HepG2 (cell line): ENCODE data around the gene GALNT17. TPM values are rescaled to one million over a fixed set of nuclear protein-coding genes. Genes with fewer than 3 reads are reported as not detected.

Experiments used
- ATAC-seq: fragments of 200-7000 bp; cut with Tn5 transposase; 3 replicates; pipeline ENCODE4 v1.9.1; 2020; ENCODE audit warnings: mild to moderate bottlenecking, moderate library complexity
- BruUV-seq: library from RNA; stranded (reverse); fragments of 400-500 nt; replicated peaks from 2 replicates; lab custom pipeline; 2021; lab: Mats Ljungman, UMichigan
- CTCF ChIA-PET: fragments of 300-600 bp; formaldehyde crosslinking; extraction: SDS; loops from one replicate; lab custom pipeline; 2021; ENCODE audit warnings: low total read pairs, inconsistent platforms, low intra/inter-chr PET ratio; lab: Yijun Ruan, JAX
- POLR2A ChIA-PET: fragments of 350-600 bp; sonication (Branson Sonifier 250); formaldehyde crosslinking; loops from one replicate; lab custom pipeline; 2020; ENCODE audit warnings: antibody characterized with exemption, inconsistent platforms; lab: Yijun Ruan, JAX
- DNase-seq: peaks from one replicate; pipeline ENCODE4 v3.0.0-alpha.2; 2015; ENCODE audit warnings: low spot score
- FAIRE-seq: peaks from 3 replicates; lab custom pipeline; 2011; peaks lifted over from hg19 to GRCh38; lab: Jason Lieb, UNC
- H2AFZ ChIP-seq: one replicate; pipeline ENCODE4 v1.6.1; 2011; ENCODE audit warnings: low read length, inconsistent platforms
- H3K27ac ChIP-seq: fragments of 300-600 bp; 3 replicates; pipeline ENCODE4 v1.8.0; 2011; ENCODE audit warnings: mixed run types, mild to moderate bottlenecking, mixed read lengths, low read length, inconsistent platforms; ENCODE audit not compliant: insufficient read depth; ENCODE audit errors: extremely low read length
- H3K27me3 ChIP-seq, 2 experiments: fragments of 200-600 bp in 1 of 2; 2 replicates in 1 of 2; 3 replicates in 1 of 2; pipeline versions ENCODE4 v1.6.0 to v1.8.0; 2011; ENCODE audit warnings: low read length in 2 of 2, mild to moderate bottlenecking in 2 of 2, moderate library complexity in 2 of 2, inconsistent platforms in 1 of 2; ENCODE audit not compliant: insufficient read depth in 2 of 2, control insufficient read depth in 1 of 2
- H3K36me3 ChIP-seq, 2 experiments: fragments of 200-600 bp in 1 of 2; replicated peaks in 1 of 2; 2 replicates in 1 of 2; 3 replicates in 1 of 2; pipeline versions ENCODE4 v1.5.1 to v1.8.0; 2011; ENCODE audit warnings: low read length in 2 of 2, inconsistent platforms in 1 of 2; ENCODE audit not compliant: insufficient read depth in 2 of 2, control insufficient read depth in 1 of 2
- H3K4me1 ChIP-seq: 2 replicates; pipeline ENCODE4 v1.5.1; 2012; ENCODE audit warnings: low read length, inconsistent platforms; ENCODE audit not compliant: insufficient read depth
- H3K4me2 ChIP-seq: 2 replicates; pipeline ENCODE4 v1.6.0; 2011; ENCODE audit warnings: low read depth, low read length, inconsistent platforms
- H3K4me3 ChIP-seq, 3 experiments: fragments of 200-600 bp in 1 of 3; sonication (generic), shearing (Covaris generic) in 1 of 3; replicated peaks in 1 of 3; 2 replicates each; pipeline ENCODE4 v1.5.1; 2011 to 2016; ENCODE audit warnings: low read length in 3 of 3, inconsistent platforms in 2 of 3, low read depth in 2 of 3, mild to moderate bottlenecking in 2 of 3, control low read depth in 1 of 3, mixed read lengths in 1 of 3; ENCODE audit not compliant: insufficient read depth in 1 of 3
- H3K79me2 ChIP-seq: one replicate; pipeline ENCODE4 v1.6.1; 2011; ENCODE audit warnings: low read length, inconsistent platforms; ENCODE audit not compliant: insufficient read depth
- H3K9ac ChIP-seq: 2 replicates; pipeline ENCODE4 v1.6.0; 2011; ENCODE audit warnings: mild to moderate bottlenecking, low read depth, low read length, inconsistent platforms; ENCODE audit not compliant: insufficient read depth
- H3K9me3 ChIP-seq: 2 replicates; pipeline ENCODE4 v1.5.1; 2012; ENCODE audit warnings: mild to moderate bottlenecking, low read length
- H4K20me1 ChIP-seq: 2 replicates; pipeline ENCODE4 v1.6.0; 2011; ENCODE audit warnings: inconsistent platforms, mild to moderate bottlenecking, low read length, moderate library complexity; ENCODE audit not compliant: insufficient read depth
- ATF1 ChIP-seq: IDR thresholded peaks from 2 replicates; pipeline ENCODE4 v1.6.1; 2016; ENCODE audit warnings: mild to moderate bottlenecking, control low read depth
- BORCS8-MEF2B ChIP-seq: sonication (generic); formaldehyde crosslinking; IDR thresholded peaks from 2 replicates; pipeline ENCODE4 v1.8.0; 2022; ENCODE audit warnings: mild to moderate bottlenecking, missing genetic modification reagents
- CENPT ChIP-seq: sonication (generic); formaldehyde crosslinking; IDR thresholded peaks from 2 replicates; pipeline ENCODE4 v1.8.0; 2022; ENCODE audit warnings: low read depth, mild to moderate bottlenecking, moderate library complexity, missing genetic modification reagents
- CSRNP2 ChIP-seq: sonication (generic); formaldehyde crosslinking; conservative IDR thresholded peaks from 2 replicates; pipeline ENCODE4 v1.8.0; 2022; ENCODE audit warnings: low read depth, missing genetic modification reagents
- DNMT1 ChIP-seq: sonication (generic); formaldehyde crosslinking; IDR thresholded peaks from 2 replicates; pipeline ENCODE4 v1.5.1; 2020; ENCODE audit warnings: mild to moderate bottlenecking, missing genetic modification reagents
- FOXO4 ChIP-seq: sonication (generic); formaldehyde crosslinking; conservative IDR thresholded peaks from 2 replicates; pipeline ENCODE4 v1.8.1; 2023; ENCODE audit warnings: missing genetic modification reagents
- FOXP1 ChIP-seq, 2 experiments: fragments of 450-650 bp in 1 of 2; IDR thresholded peaks; 2 replicates each; pipeline ENCODE4 v1.6.1; 2017 to 2018; ENCODE audit warnings: antibody characterized with exemption in 1 of 2
- HMG20A ChIP-seq: IDR thresholded peaks from 2 replicates; pipeline ENCODE4 v1.6.1; 2016; ENCODE audit warnings: borderline replicate concordance
- KLF12 ChIP-seq: sonication (generic); formaldehyde crosslinking; IDR thresholded peaks from 2 replicates; pipeline ENCODE4 v1.4.0; 2020; ENCODE audit warnings: missing genetic modification reagents, borderline replicate concordance
- KLF6 ChIP-seq: IDR thresholded peaks from 2 replicates; pipeline ENCODE4 v1.8.0; 2016; ENCODE audit warnings: missing biosample characterization, missing genetic modification reagents
- SMAD3 ChIP-seq: sonication (generic); formaldehyde crosslinking; IDR thresholded peaks from 2 replicates; pipeline ENCODE4 v1.4.0; 2020; ENCODE audit warnings: missing genetic modification reagents
- SPEN ChIP-seq: sonication (generic); formaldehyde crosslinking; IDR thresholded peaks from 2 replicates; pipeline ENCODE4 v1.5.1; 2020; ENCODE audit warnings: low read depth, mild to moderate bottlenecking, missing genetic modification reagents
- TBX3 ChIP-seq: fragments of 450-650 bp; IDR thresholded peaks from 2 replicates; pipeline ENCODE4 v1.6.1; 2017; ENCODE audit warnings: antibody characterized with exemption, mild to moderate bottlenecking, inconsistent platforms, borderline replicate concordance
- ZFP1 ChIP-seq: IDR thresholded peaks from 2 replicates; pipeline ENCODE4 v1.6.1; 2016
- ZNF3 ChIP-seq: IDR thresholded peaks from 2 replicates; pipeline ENCODE4 v1.7.0; 2017; ENCODE audit warnings: inconsistent platforms
- ZNF354B ChIP-seq: sonication (generic); formaldehyde crosslinking; IDR thresholded peaks from 2 replicates; pipeline ENCODE4 v1.8.0; 2022; ENCODE audit warnings: mild to moderate bottlenecking, missing genetic modification reagents
- ZNF530 ChIP-seq: sonication (generic); formaldehyde crosslinking; IDR thresholded peaks from 2 replicates; pipeline ENCODE4 v1.5.0; 2020; ENCODE audit warnings: low read depth, mild to moderate bottlenecking, missing genetic modification reagents
- ZNF720 ChIP-seq: sonication (generic); formaldehyde crosslinking; IDR thresholded peaks from 2 replicates; pipeline ENCODE4 v1.4.0; 2020; ENCODE audit warnings: missing genetic modification reagents
- ZSCAN22 ChIP-seq: sonication (generic); formaldehyde crosslinking; IDR thresholded peaks from 2 replicates; pipeline ENCODE4 v1.4.0; 2020; ENCODE audit warnings: mild to moderate bottlenecking, missing genetic modification reagents
- ZSCAN31 ChIP-seq: sonication (generic); formaldehyde crosslinking; IDR thresholded peaks from 2 replicates; pipeline ENCODE4 v1.5.0; 2020; ENCODE audit warnings: low read depth, mild to moderate bottlenecking, missing genetic modification reagents
- WGBS: methylation state at CpG from one replicate; pipeline ENCODE4 v1.1.6; 2017; ENCODE audit warnings: low lambda C conversion rate; 5-methylcytosine and 5-hydroxymethylcytosine counted together
- in situ Hi-C: cut with HindIII; loops from 2 replicates; pipeline ENCODE4 v1.10.0; 2017; ENCODE audit warnings: low pct_unique_long_range_greater_than_20kb; ENCODE audit not compliant: extremely low pct_ligation_motif_present
- intact Hi-C: fragments of 100-400 bp; cut with micrococcal nuclease; formaldehyde crosslinking; loops from one replicate; pipeline ENCODE4 v1.10.0; 2022; ENCODE audit not compliant: unreplicated experiment
- polyA plus RNA-seq, 8 experiments: library from polyadenylated mRNA; depleted of rRNA in 3 of 8; stranded (reverse) in 7 of 8; unstranded in 1 of 8; fragments of >200 nt; fragmentation: Illumina TruSeq in 4 of 8; extraction: Trizol in 4 of 8; gene quantifications; 2 replicates each; pipeline versions ENCODE4 v1.2.1 to v1.2.3, GENCODE V29; 2011 to 2016; ENCODE audit warnings: low read depth in 4 of 8, missing spikeins in 1 of 8, mixed read lengths in 1 of 8; ENCODE audit not compliant: insufficient read depth in 1 of 8
- total RNA-seq, 5 experiments: library from RNA; depleted of rRNA; stranded (reverse); fragments of >200 nt; fragmentation: Illumina TruSeq; extraction: Trizol; gene quantifications; 2 replicates each; pipeline ENCODE4 v1.2.3, GENCODE V29; 2016; ENCODE audit warnings: low read depth in 1 of 5

GALNT17 gene
- total and polyA plus RNA-seq, 2 of the 13 experiments (the other 11 are each of a cell fraction or from before 2014, with no cell fraction given) = not detected

- H3K36me3 ChIP-seq = no peaks in the 10 kb centered on the region
- no peak for ATAC-seq
- in situ Hi-C loops = no loop called here
- no peaks in the 10 kb centered on the region for H4K20me1 ChIP-seq
- H3K9me3 ChIP-seq = no peaks in the 10 kb centered on the region
- no TSS peak for BruUV-seq
- DNase-seq = no peak
- no peak overlapping the region for H3K4me3 ChIP-seq
- H3K79me2 ChIP-seq = no peaks in the 10 kb centered on the region
- H3K4me2 ChIP-seq = no peak overlapping the region
- no peaks in the 10 kb centered on the region for H3K27me3 ChIP-seq
- no peak overlapping the region for H3K27ac ChIP-seq
- FAIRE-seq = no peak
- intact Hi-C loops = no loop called here
- POLR2A ChIA-PET = no interaction called here
- H3K4me1 ChIP-seq = no peaks in the 10 kb centered on the region
- TF ChIP-seq SPEN (CRISPR knock-in tag) (no peak), HMG20A (CRISPR knock-in tag) (no peak), TBX3 (no peak), KLF12 (CRISPR knock-in tag) (no peak), ZNF530 (CRISPR knock-in tag) (no peak), ZSCAN22 (CRISPR knock-in tag) (no peak), SMAD3 (CRISPR knock-in tag) (no peak), ZFP1 (no peak), CENPT (CRISPR knock-in tag) (no peak), KLF6 (CRISPR knock-in tag) (no peak), ZNF720 (no peak), ZSCAN31 (CRISPR knock-in tag) (no peak), DNMT1 (no peak), FOXP1 (IDR thresholded peaks at IDR 0.05) (no peak), FOXP1 (CRISPR knock-in tag; IDR thresholded peaks at IDR 0.05) (no peak), ATF1 (CRISPR knock-in tag) (no peak), ZNF354B (CRISPR knock-in tag) (no peak), BORCS8-MEF2B (CRISPR knock-in tag) (no peak), ZNF3 (CRISPR knock-in tag) (no peak), CSRNP2 (CRISPR knock-in tag) (no peak), FOXO4 (CRISPR knock-in tag) (no peak)
- H2AFZ ChIP-seq = no peak overlapping the region
- 4% methylated on average over 5 of the region's 5 CpGs for WGBS
- no peak overlapping the region for H3K9ac ChIP-seq
- CTCF ChIA-PET = no interaction called here
Measured at GRCh38 chr7:71327946-71328345, 196.0 kb downstream of the GALNT17 start.
